BJ (cell line): ENCODE data around the gene PPP1R12B. TPM values are rescaled to one million over a fixed set of nuclear protein-coding genes. Genes with fewer than 3 reads are reported as not detected.
"Not testable (repeated sequence)": the region's sequence is repeated elsewhere in the genome, so short reads cannot be mapped to it uniquely, and the experiment has no call there.

Experiments
- CTCF ChIA-PET: fragments of 350-600 bp; formaldehyde crosslinking; extraction: SDS; loops from one replicate; lab custom pipeline; 2021; ENCODE audit warnings: antibody characterized with exemption, inconsistent platforms; lab: Yijun Ruan, JAX
- POLR2A ChIA-PET: fragments of 300-600 bp; sonication (Branson Sonifier 250); formaldehyde crosslinking; extraction: SDS; loops from one replicate; lab custom pipeline; 2021; ENCODE audit warnings: antibody characterized with exemption; lab: Charles Lee
- DNase-seq: peaks from one replicate; pipeline ENCODE4 v3.0.0-alpha.2; 2011; ENCODE audit warnings: low read depth
- H3K27me3 ChIP-seq: 2 replicates; pipeline ENCODE4 v1.6.0; 2011; ENCODE audit warnings: low read length; ENCODE audit not compliant: control insufficient read depth, insufficient read depth
- H3K36me3 ChIP-seq: 2 replicates; pipeline ENCODE4 v1.5.1; 2011; ENCODE audit warnings: low read length; ENCODE audit not compliant: control insufficient read depth, insufficient read depth
- H3K4me3 ChIP-seq: 2 replicates; pipeline ENCODE4 v1.5.1; 2011; ENCODE audit warnings: low read depth, mild to moderate bottlenecking, control low read depth, low read length
- CTCF ChIP-seq: IDR thresholded peaks from 2 replicates; pipeline ENCODE4 v1.5.1; 2011; ENCODE audit warnings: low read depth, mild to moderate bottlenecking, control low read depth, inconsistent platforms, low read length, moderate library complexity; ENCODE audit not compliant: insufficient read depth
- polyA plus RNA-seq: library from polyadenylated mRNA; depleted of rRNA; stranded (reverse); fragments of >200 nt; gene quantifications from 2 replicates; pipeline ENCODE4 v1.2.3, GENCODE V29; 2011

Gene PPP1R12B
- polyA plus RNA-seq, 1 experiment, result 9.4 TPM

DNA sequence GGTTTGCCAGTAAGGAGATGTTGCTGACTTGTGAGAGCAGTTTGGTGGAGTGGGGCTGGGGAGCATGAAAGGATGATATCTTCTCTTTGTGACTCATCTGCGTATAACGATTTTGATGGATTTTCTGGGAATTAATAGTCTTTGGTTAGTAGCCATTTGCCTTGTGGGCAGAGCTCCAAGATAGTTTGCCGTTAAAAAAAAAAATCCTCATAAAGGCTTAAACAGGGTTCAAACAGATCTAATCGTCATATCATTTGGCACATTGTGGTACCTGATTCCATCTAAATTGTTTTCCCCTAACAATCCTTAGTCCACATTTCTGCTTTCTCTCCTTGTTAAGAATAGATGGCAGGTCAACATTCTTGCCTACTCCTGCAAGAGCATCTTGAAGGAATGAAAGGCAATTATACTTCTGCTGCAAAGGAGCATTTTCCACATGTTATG lies 168.0 kb downstream of the PPP1R12B start:
- DNase-seq, result no peak
- ChIA-PET POLR2A (no interaction called here), CTCF (interaction anchor here (1.0 kb wide), 1 partner anchor 86 kb away, joined by 3 read pairs; no protein-coding TSS in a partner anchor)
- Histone ChIP-seq H3K36me3 (no peaks in the 10 kb centered on the region), H3K4me3 (no peak overlapping the region), H3K27me3 (no peaks in the 10 kb centered on the region)
- TF ChIP-seq CTCF, result no peak

- H3K36me3 ChIP-seq, H3K4me3 ChIP-seq, POLR2A ChIA-PET, H3K27me3 ChIP-seq, DNase-seq: not testable (repeated sequence)
- CTCF ChIA-PET, result interaction anchor here (0.7 to 1.0 kb wide), 3 partner anchors 86 to 885 kb away, joined by 3 to 4 read pairs (median 3); no protein-coding TSS in a partner anchor
These were observed 168.6 kb downstream of the PPP1R12B start for GRCh38 chr1:202517146-202517545.

DNA sequence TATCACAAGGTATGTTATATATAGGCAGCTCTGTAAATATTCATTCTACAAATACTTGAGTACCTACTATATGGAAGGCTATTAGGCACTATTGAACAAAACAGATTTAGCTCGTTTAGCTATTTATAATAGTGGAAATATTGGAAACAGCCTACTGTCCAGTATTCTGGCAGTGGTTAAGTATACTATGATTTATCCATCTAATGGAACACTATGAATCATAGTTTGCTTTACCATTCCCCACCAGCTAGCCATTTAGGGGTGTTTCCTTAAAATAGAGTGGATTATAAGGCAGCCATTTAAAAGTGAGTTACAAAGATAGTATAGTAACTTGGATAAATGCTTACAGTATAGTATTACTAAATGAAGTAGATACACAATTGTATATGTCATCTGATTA lies 169.7 kb downstream of the PPP1R12B start:
- POLR2A ChIA-PET, CTCF ChIA-PET, H3K4me3 ChIP-seq, DNase-seq, H3K36me3 ChIP-seq, H3K27me3 ChIP-seq: not testable (repeated sequence)

DNA sequence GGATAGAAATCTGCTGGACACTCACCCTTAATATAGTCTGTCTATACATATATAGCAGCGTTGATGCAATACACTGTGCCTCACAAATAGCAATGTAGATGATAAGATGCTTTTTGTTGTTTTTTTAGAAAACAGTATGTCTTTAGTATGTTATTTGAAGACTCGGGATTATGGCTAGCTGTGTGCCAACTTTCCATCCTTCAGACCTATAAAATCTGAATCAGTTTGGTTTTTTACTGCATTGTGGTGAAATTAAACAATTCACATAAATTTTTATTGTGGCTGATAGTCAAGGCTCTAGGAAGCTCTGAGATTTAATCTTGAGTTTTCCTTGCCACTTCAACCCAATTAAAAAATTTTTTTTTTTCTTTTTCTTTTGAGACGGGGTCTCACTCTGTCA lies 170.4 kb downstream of the PPP1R12B start:
- H3K27me3 ChIP-seq, H3K36me3 ChIP-seq, H3K4me3 ChIP-seq, POLR2A ChIA-PET, CTCF ChIA-PET, DNase-seq: not testable (repeated sequence)

DNA sequence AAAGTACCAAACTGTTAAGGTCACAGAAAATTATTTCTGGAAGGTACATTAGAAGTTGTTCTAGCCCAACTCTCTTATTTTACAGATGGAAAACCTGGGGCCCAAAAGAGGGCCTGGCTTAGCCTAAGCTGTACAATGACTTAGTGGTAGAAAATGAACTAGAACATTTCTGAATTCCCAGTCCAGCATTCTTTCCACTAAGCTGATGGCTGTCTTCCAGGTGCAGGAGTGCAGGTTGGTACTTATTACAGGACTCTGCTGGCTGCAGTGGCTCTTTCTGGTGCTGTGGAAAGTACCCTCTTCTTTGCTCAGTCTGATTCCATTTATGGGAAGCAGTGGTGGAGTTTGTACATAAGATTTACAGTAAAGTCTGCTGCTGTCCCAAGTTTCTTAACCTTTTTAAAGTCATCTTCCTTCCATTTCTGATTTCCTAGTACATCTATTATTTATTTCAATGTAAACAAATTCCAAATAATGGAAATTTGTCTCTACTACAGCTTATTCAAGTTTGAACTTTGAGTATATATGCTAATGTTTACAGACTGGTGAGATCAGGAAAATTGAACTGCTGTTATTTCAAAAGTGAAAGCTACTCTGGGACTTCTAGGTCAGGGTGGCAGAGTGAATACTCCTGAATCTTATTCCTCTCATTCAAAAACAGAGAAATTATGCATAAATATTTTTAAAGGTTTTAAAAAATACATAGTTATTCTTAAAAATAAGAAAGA lies 171.8 kb downstream of the PPP1R12B start:
- H3K36me3 ChIP-seq, H3K27me3 ChIP-seq, POLR2A ChIA-PET, DNase-seq, H3K4me3 ChIP-seq, CTCF ChIA-PET: not testable (repeated sequence)

- CTCF ChIA-PET, H3K27me3 ChIP-seq, POLR2A ChIA-PET, DNase-seq, H3K4me3 ChIP-seq, H3K36me3 ChIP-seq: not testable (repeated sequence)
These were observed 172.3 kb downstream of the PPP1R12B start for GRCh38 chr1:202520857-202521216.

DNA sequence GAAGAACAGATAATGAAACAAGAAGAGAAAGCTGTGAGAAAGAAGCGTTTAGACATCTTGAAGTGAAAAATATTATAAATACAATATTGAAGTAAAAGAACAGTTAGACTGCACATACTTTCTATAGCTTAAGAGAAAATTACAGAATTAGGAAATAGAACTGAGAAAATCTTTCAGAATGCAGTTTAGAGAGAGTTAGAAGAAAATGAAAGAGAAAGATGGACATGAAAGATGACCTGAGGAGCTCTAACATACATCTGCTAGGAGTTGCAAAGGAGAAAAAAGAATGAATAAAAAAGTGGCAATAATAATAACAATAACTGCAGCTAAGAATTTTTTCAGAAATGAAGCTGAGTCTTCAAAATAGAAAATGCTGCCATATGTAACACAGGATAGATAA lies 173.0 kb downstream of the PPP1R12B start:
- DNase-seq, POLR2A ChIA-PET, H3K27me3 ChIP-seq, CTCF ChIA-PET, H3K4me3 ChIP-seq, H3K36me3 ChIP-seq: not testable (repeated sequence)

DNA sequence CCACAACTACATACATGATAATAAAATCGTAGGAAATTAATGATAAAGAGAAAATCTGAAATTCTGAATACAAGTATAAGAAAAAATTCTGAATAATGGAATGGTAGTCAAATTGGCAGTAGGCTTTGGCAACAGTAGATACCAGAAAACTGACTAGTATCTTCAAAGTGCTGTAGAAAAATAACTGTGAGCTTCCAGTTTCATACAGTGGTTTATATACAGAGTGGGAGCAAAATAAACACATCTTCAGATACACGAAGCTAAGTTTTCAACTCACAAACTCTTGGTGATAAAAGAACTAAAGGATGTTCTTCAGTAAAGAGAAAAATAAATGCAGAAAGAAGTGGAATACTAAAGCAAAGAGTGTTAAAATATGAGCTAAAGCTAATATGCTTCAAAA lies 173.4 kb downstream of the PPP1R12B start:
- no peak for DNase-seq
- ChIA-PET CTCF (no interaction called here), POLR2A (no interaction called here)
- Histone ChIP-seq H3K27me3 (no peaks in the 10 kb centered on the region), H3K36me3 (no peaks in the 10 kb centered on the region), H3K4me3 (no peak overlapping the region)
- TF ChIP-seq CTCF, result no peak

DNA sequence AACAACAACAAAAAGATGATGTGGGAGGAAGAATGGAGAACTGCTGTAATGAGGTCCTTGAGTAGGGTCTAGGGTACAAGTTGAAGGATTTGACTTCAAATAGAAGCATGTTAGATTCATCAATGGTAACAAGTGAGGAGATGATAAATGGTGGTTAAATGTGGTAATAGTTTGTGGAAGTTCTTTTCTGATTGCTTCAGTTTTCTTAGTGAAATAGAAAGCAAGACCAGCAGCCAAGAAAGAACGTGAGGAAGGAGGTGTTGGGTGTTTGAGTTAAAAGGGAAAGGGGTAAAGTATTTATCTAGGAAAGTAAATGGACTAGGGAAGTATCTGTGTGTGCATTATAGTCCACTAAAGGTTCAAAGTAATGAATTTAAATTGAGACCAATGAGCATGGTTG lies 177.6 kb downstream of the PPP1R12B start:
- H3K27me3 ChIP-seq, H3K36me3 ChIP-seq, CTCF ChIA-PET: not testable (repeated sequence)

GRCh38 chr1:202528096-202528722 lies 179.7 kb downstream of the PPP1R12B start:
- H3K36me3 ChIP-seq, H3K4me3 ChIP-seq, CTCF ChIA-PET, H3K27me3 ChIP-seq, POLR2A ChIA-PET, DNase-seq: not testable (repeated sequence)

More for the DNA sequence above, 177.6 kb downstream of the PPP1R12B start:
- H3K4me3 ChIP-seq, DNase-seq, POLR2A ChIA-PET: not testable (repeated sequence)

GRCh38 chr1:202530686-202531085 lies 182.2 kb downstream of the PPP1R12B start:
- H3K27me3 ChIP-seq, DNase-seq, POLR2A ChIA-PET, H3K36me3 ChIP-seq, H3K4me3 ChIP-seq, CTCF ChIA-PET: not testable (repeated sequence)
